H1 (cell line): ENCODE results near the gene RCBTB1. TPM values are rescaled to one million over a fixed set of nuclear protein-coding genes. Genes with fewer than 3 reads are reported as not detected.

ENCODE experiments used
- CTCF ChIA-PET: fragments of 300-600 bp; sonication (Branson Sonifier 250); formaldehyde crosslinking; loops from one replicate; lab custom pipeline; 2021; ENCODE audit not compliant: partially characterized antibody; lab: Charles Lee
- POLR2A ChIA-PET: fragments of 300-600 bp; sonication (Branson Sonifier 250); formaldehyde crosslinking; loops from one replicate; lab custom pipeline; 2021; ENCODE audit warnings: inconsistent platforms; ENCODE audit not compliant: partially characterized antibody; lab: Charles Lee
- DNase-seq, 2 experiments: peaks; one replicate each; pipeline versions ENCODE4 v3.0.0 to v3.0.0-alpha.2; 2010 to 2022; ENCODE audit warnings: low spot score in 2 of 2, low read depth in 1 of 2, mixed read lengths in 1 of 2
- FAIRE-seq: peaks from 2 replicates; lab custom pipeline; 2011; peaks lifted over from hg19 to GRCh38; lab: Jason Lieb, UNC
- H2AFZ ChIP-seq: 2 replicates; pipeline ENCODE4 v1.8.1; 2012; ENCODE audit warnings: low read length, inconsistent platforms
- H2AK5ac ChIP-seq: 2 replicates; pipeline ENCODE4 v1.6.1; 2013; ENCODE audit warnings: low read depth, low read length
- H2BK120ac ChIP-seq: replicated peaks from 2 replicates; pipeline ENCODE3; 2013; ENCODE audit warnings: low read depth, low read length, inconsistent platforms
- H2BK12ac ChIP-seq: 2 replicates; pipeline ENCODE4 v1.6.1; 2013; ENCODE audit warnings: low read depth, low read length
- H2BK15ac ChIP-seq: 2 replicates; pipeline ENCODE4 v1.6.1; 2013; ENCODE audit warnings: low read length
- H2BK20ac ChIP-seq: 2 replicates; pipeline ENCODE4 v1.6.1; 2013; ENCODE audit warnings: low read length
- H2BK5ac ChIP-seq: 2 replicates; pipeline ENCODE4 v1.6.1; 2013; ENCODE audit warnings: low read depth, low read length
- H3K14ac ChIP-seq: 2 replicates; pipeline ENCODE4 v1.6.1; 2013; ENCODE audit warnings: inconsistent platforms; ENCODE audit not compliant: insufficient read length
- H3K18ac ChIP-seq: 2 replicates; pipeline ENCODE4 v1.6.1; 2013; ENCODE audit warnings: low read length; ENCODE audit errors: extremely low read depth
- H3K23ac ChIP-seq: 2 replicates; pipeline ENCODE4 v1.6.1; 2013; ENCODE audit warnings: inconsistent platforms; ENCODE audit not compliant: insufficient read length
- H3K23me2 ChIP-seq: 2 replicates; pipeline ENCODE4 v1.6.1; 2013; ENCODE audit warnings: low read depth, low read length
- H3K27ac ChIP-seq: 2 replicates; pipeline ENCODE4 v1.6.1; 2011; ENCODE audit warnings: low read depth, low read length, inconsistent platforms
- H3K27me3 ChIP-seq, 4 experiments: replicated peaks in 1 of 4; 1 replicate in 1 of 4; 2 replicates in 3 of 4; pipeline versions ENCODE4 v1.6.1 to v1.8.1; 2011 to 2013; ENCODE audit warnings: low read length in 3 of 4, mild to moderate bottlenecking in 3 of 4, inconsistent platforms in 2 of 4, mixed read lengths in 2 of 4, moderate library complexity in 1 of 4; ENCODE audit not compliant: control insufficient read depth in 3 of 4, insufficient read depth in 3 of 4; ENCODE audit errors: extremely low read depth in 1 of 4
- H3K36me3 ChIP-seq, 4 experiments: 2 replicates each; pipeline versions ENCODE4 v1.6.1 to v1.8.1; 2011 to 2013; ENCODE audit warnings: mild to moderate bottlenecking in 4 of 4, low read length in 3 of 4, moderate library complexity in 2 of 4, control low read depth in 1 of 4, inconsistent platforms in 1 of 4; ENCODE audit not compliant: insufficient read depth in 4 of 4, control insufficient read depth in 2 of 4
- H3K4ac ChIP-seq: replicated peaks from 2 replicates; pipeline ENCODE3; 2013; ENCODE audit warnings: low read length, low read depth, mixed read lengths, inconsistent platforms; ENCODE audit not compliant: insufficient read length
- H3K4me1 ChIP-seq, 4 experiments: replicated peaks in 1 of 4; 1 replicate in 1 of 4; 2 replicates in 3 of 4; pipeline versions ENCODE4 v1.6.1 to v1.8.1; 2011 to 2013; ENCODE audit warnings: low read length in 3 of 4, inconsistent platforms in 2 of 4, mixed read lengths in 1 of 4; ENCODE audit not compliant: insufficient read depth in 4 of 4, control insufficient read depth in 3 of 4
- H3K4me2 ChIP-seq, 2 experiments: 2 replicates each; pipeline versions ENCODE4 v1.6.1 to v1.8.1; 2011 to 2013; ENCODE audit warnings: low read depth in 2 of 2, low read length in 2 of 2, control low read depth in 1 of 2, inconsistent platforms in 1 of 2, mild to moderate bottlenecking in 1 of 2; ENCODE audit not compliant: insufficient read depth in 1 of 2
- H3K4me3 ChIP-seq, 4 experiments: fragments of 200-600, 300-600 bp in 1 of 4; sonication (generic), shearing (Covaris generic), sonication (Bioruptor Twin) in 1 of 4; 2 replicates each; pipeline versions ENCODE4 v1.5.1 to v1.8.1; 2011 to 2016; ENCODE audit warnings: low read length in 4 of 4, low read depth in 3 of 4, control low read depth in 2 of 4, inconsistent platforms in 2 of 4, mild to moderate bottlenecking in 2 of 4, mixed read lengths in 1 of 4, moderate library complexity in 1 of 4; ENCODE audit not compliant: insufficient read depth in 2 of 4; ENCODE audit errors: extremely low read depth in 1 of 4
- H3K56ac ChIP-seq: replicated peaks from 2 replicates; pipeline ENCODE3; 2013; ENCODE audit warnings: low read depth, mild to moderate bottlenecking, mixed read lengths, low read length, inconsistent platforms; ENCODE audit not compliant: insufficient read length
- H3K79me1 ChIP-seq: 2 replicates; pipeline ENCODE4 v1.6.1; 2013; ENCODE audit warnings: low read depth, low read length, control low read depth
- H3K79me2 ChIP-seq, 2 experiments: 2 replicates each; pipeline versions ENCODE4 v1.6.1 to v1.8.1; 2012 to 2013; ENCODE audit warnings: low read length in 2 of 2, mild to moderate bottlenecking in 2 of 2, inconsistent platforms in 1 of 2; ENCODE audit not compliant: insufficient read depth in 2 of 2, control insufficient read depth in 1 of 2
- H3K9ac ChIP-seq, 4 experiments: replicated peaks in 1 of 4; 1 replicate in 1 of 4; 2 replicates in 3 of 4; pipeline versions ENCODE4 v1.6.1 to v1.8.1; 2011 to 2013; ENCODE audit warnings: low read depth in 3 of 4, low read length in 3 of 4, control low read depth in 2 of 4, mild to moderate bottlenecking in 2 of 4, moderate library complexity in 2 of 4, inconsistent platforms in 1 of 4; ENCODE audit errors: extremely low read depth in 1 of 4
- H3K9me3 ChIP-seq, 2 experiments: 2 replicates each; pipeline versions ENCODE4 v1.6.1 to v1.8.1; 2012 to 2013; ENCODE audit warnings: mild to moderate bottlenecking in 2 of 2, moderate library complexity in 2 of 2, control low read depth in 1 of 2, inconsistent platforms in 1 of 2, low read depth in 1 of 2, low read length in 1 of 2, mixed read lengths in 1 of 2; ENCODE audit not compliant: insufficient read depth in 2 of 2
- H4K20me1 ChIP-seq, 2 experiments: replicated peaks in 1 of 2; 2 replicates each; pipeline versions ENCODE3 to v1.8.1; 2011 to 2013; ENCODE audit warnings: inconsistent platforms in 2 of 2, low read length in 2 of 2, mild to moderate bottlenecking in 1 of 2; ENCODE audit not compliant: insufficient read depth in 2 of 2, control insufficient read depth in 1 of 2
- H4K5ac ChIP-seq: 2 replicates; pipeline ENCODE4 v1.6.1; 2013; ENCODE audit warnings: low read length, low read depth, mixed read lengths, inconsistent platforms; ENCODE audit not compliant: insufficient read length
- H4K8ac ChIP-seq: 2 replicates; pipeline ENCODE4 v1.8.0; 2013; ENCODE audit warnings: mild to moderate bottlenecking, moderate library complexity, low read length, inconsistent platforms; ENCODE audit not compliant: insufficient read depth; ENCODE audit errors: extremely low read depth
- H4K91ac ChIP-seq: replicated peaks from 2 replicates; pipeline ENCODE3; 2013; ENCODE audit warnings: low read length, mixed read lengths, inconsistent platforms; ENCODE audit not compliant: insufficient read length
- BRCA1 ChIP-seq: IDR thresholded peaks from 2 replicates; pipeline ENCODE4 v1.6.1; 2012; ENCODE audit warnings: low read depth, low read length, improper control_type of control experiment
- CBX8 ChIP-seq: fragments of 300-800, 300-1000 bp; sonication (generic); IDR thresholded peaks from 2 replicates; pipeline ENCODE4 v1.7.1; 2016; ENCODE audit warnings: low read depth, low read length, borderline replicate concordance
- EGR1 ChIP-seq: IDR thresholded peaks from 2 replicates; pipeline ENCODE4 v1.6.1; 2011; ENCODE audit warnings: low read depth, low read length, borderline replicate concordance
- GTF2F1 ChIP-seq: IDR thresholded peaks from 2 replicates; pipeline ENCODE4 v1.6.1; 2012; ENCODE audit warnings: low read depth, low read length, improper control_type of control experiment, borderline replicate concordance
- HDAC6 ChIP-seq: IDR thresholded peaks from one replicate; pipeline ENCODE4 v1.7.1; 2012; ENCODE audit warnings: low read depth, mild to moderate bottlenecking, inconsistent platforms, low read length, moderate library complexity
- KDM1A ChIP-seq: fragments of 200-600, 300-600 bp; sonication (generic); IDR thresholded peaks from 2 replicates; pipeline ENCODE4 v1.7.1; 2016; ENCODE audit warnings: mild to moderate bottlenecking, low read length, borderline replicate concordance
- RNF2 ChIP-seq: fragments of 200-900, 300-1000 bp; sonication (generic); IDR thresholded peaks from 2 replicates; pipeline ENCODE4 v1.7.1; 2016; ENCODE audit warnings: borderline replicate concordance, low read depth, mild to moderate bottlenecking, antibody characterized with exemption, low read length; ENCODE audit not compliant: poor library complexity, severe bottlenecking; ENCODE audit errors: missing control alignments
- SP1 ChIP-seq: IDR thresholded peaks from 2 replicates; pipeline ENCODE4 v1.6.1; 2011; ENCODE audit warnings: low read depth, low read length
- SRF ChIP-seq: IDR thresholded peaks from 2 replicates; pipeline ENCODE4 v1.6.1; 2011; ENCODE audit warnings: mild to moderate bottlenecking, low read depth, low read length, moderate library complexity
- WGBS, 2 experiments: shearing (Covaris generic) in 1 of 2; methylation state at CpG; one replicate each; pipeline versions ENCODE4 v1.1.6 to v1.1.7; 2013 to 2015; ENCODE audit warnings: low lambda C conversion rate in 2 of 2, mixed read lengths in 2 of 2, inconsistent platforms in 1 of 2, low coverage in 1 of 2, missing lambda C conversion rate in 1 of 2; ENCODE audit not compliant: insufficient replicate concordance in 2 of 2, insufficient coverage in 1 of 2, insufficient read length in 1 of 2; ENCODE audit errors: extremely low coverage in 1 of 2, missing lambda C conversion rate in 1 of 2; 5-methylcytosine and 5-hydroxymethylcytosine counted together
- polyA plus RNA-seq, 7 experiments: library from polyadenylated mRNA; depleted of rRNA in 3 of 7; stranded (reverse) in 5 of 7; unstranded in 2 of 7; fragments of >200 nt in 5 of 7; fragments of 200-250 nt in 2 of 7; gene quantifications; 1 replicate in 5 of 7; 2 replicates in 1 of 7; 4 replicates in 1 of 7; pipeline versions ENCODE4 v1.2.1 to v1.2.3, GENCODE V29; 2011 to 2013; ENCODE audit warnings: missing spikeins in 2 of 7, mixed read lengths in 2 of 7
- total RNA-seq: library from RNA; stranded (reverse); fragmentation: NEBNext Ultra II Directional; extraction: Animal tissue kit (Norgen Biotek cat#: 25700); gene quantifications from 2 replicates; pipeline ENCODE4 v1.2.1, GENCODE V29; 2021
- TF ChIP-seq, protein P1 (sequence below), 3 experiments: IDR thresholded peaks; 1 replicate in 2 of 3; 2 replicates in 1 of 3; pipeline versions ENCODE4 v1.5.1 to v1.6.1; 2011; ENCODE audit warnings: low read length in 3 of 3, mild to moderate bottlenecking in 3 of 3, inconsistent platforms in 2 of 3, low read depth in 1 of 3, moderate library complexity in 1 of 3; ENCODE audit not compliant: insufficient read depth in 1 of 3; ENCODE audit errors: control extremely low read depth in 1 of 3
- TF ChIP-seq, protein P2 (sequence below): IDR thresholded peaks from 2 replicates; pipeline ENCODE4 v1.6.1; 2011; ENCODE audit warnings: low read depth, mild to moderate bottlenecking, low read length; ENCODE audit not compliant: insufficient read depth

RCBTB1 gene
- total and polyA plus RNA-seq, 2 of the 8 experiments (the other 6 are each of a cell fraction or from before 2014, with no cell fraction given) = 13.7 to 29.8 TPM

DNA sequence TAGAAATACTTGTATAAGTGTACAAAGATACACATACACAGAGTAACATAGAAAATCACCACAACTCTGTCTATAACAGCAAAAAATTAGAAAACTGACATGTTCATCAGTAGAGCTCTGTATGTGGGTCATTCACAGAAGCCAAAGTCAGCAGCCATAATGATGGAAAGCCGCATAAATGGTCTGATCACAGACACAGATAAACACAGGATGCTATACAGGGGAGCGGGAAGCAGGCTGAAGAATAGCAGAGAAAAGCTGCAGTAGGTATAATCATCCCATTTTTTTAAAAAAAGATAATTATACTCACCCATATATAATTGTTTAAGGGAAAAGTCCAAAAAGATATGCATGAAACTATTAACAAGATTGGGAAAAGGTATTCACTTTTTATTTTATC is 31.5 kb downstream of the RCBTB1 start:
- Histone ChIP-seq H2AFZ (no peak overlapping the region), H2BK5ac (no peak overlapping the region), H4K8ac (no peak overlapping the region), H2AK5ac (no peak overlapping the region), H3K23ac (no peak overlapping the region), H4K5ac (no peak overlapping the region), H3K23me2 (no peaks in the 10 kb centered on the region), H3K9me3 (no peaks in the 10 kb centered on the region), H3K56ac (no peak overlapping the region), H3K4me1 (no peaks in the 10 kb centered on the region), H2BK15ac (no peak overlapping the region), H3K4me3 (no peak overlapping the region), H3K27me3 (no peaks in the 10 kb centered on the region), H3K79me2 (no peaks in the 10 kb centered on the region), H3K18ac (no peak overlapping the region), H3K4me2 (no peak overlapping the region), H3K14ac (no peak overlapping the region), H3K9ac (no peak overlapping the region), H2BK120ac (no peak overlapping the region), H3K79me1 (no peaks in the 10 kb centered on the region), H3K4ac (no peak overlapping the region), H3K27ac (no peak overlapping the region), H4K20me1 (peaks cover 0 to 3% of the 10 kb centered on the region in 2 experiments), H3K36me3 (peaks cover 2 to 28% (median 16%) of the 10 kb centered on the region in 4 experiments; a peak in 7 of 8 replicates), H2BK12ac (no peak overlapping the region), H4K91ac (no peak overlapping the region), H2BK20ac (no peak overlapping the region)
- POLR2A ChIA-PET = no interaction called here
- FAIRE-seq = no peak
- DNase-seq = no peak
- CTCF ChIA-PET = interaction anchor here (0.6 to 1.6 kb wide), 5 partner anchors 11 to 262 kb away, joined by 3 to 4 read pairs (median 3); no protein-coding TSS in a partner anchor
- WGBS, 2 experiments = 91% methylated on average over 2 of the region's 2 CpGs; no CpG with 5 or more reads in 1 of the 2 experiments
- no peak for TF ChIP-seq SP1
- no peak for TF ChIP-seq RNF2
- TF ChIP-seq KDM1A = no peak
- TF ChIP-seq HDAC6 = no peak
- TF ChIP-seq SRF = no peak
- no peak for TF ChIP-seq BRCA1
- TF ChIP-seq, protein P1, sequence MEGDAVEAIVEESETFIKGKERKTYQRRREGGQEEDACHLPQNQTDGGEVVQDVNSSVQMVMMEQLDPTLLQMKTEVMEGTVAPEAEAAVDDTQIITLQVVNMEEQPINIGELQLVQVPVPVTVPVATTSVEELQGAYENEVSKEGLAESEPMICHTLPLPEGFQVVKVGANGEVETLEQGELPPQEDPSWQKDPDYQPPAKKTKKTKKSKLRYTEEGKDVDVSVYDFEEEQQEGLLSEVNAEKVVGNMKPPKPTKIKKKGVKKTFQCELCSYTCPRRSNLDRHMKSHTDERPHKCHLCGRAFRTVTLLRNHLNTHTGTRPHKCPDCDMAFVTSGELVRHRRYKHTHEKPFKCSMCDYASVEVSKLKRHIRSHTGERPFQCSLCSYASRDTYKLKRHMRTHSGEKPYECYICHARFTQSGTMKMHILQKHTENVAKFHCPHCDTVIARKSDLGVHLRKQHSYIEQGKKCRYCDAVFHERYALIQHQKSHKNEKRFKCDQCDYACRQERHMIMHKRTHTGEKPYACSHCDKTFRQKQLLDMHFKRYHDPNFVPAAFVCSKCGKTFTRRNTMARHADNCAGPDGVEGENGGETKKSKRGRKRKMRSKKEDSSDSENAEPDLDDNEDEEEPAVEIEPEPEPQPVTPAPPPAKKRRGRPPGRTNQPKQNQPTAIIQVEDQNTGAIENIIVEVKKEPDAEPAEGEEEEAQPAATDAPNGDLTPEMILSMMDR (IDR thresholded peaks at IDR 0.05; ENCODE audit: control extremely low read depth in 1 of 3, insufficient read depth in 1 of 3, low read depth in 1 of 3, low read length in 3 of 3) = no peak
- no peak for TF ChIP-seq GTF2F1
- TF ChIP-seq, protein P2, sequence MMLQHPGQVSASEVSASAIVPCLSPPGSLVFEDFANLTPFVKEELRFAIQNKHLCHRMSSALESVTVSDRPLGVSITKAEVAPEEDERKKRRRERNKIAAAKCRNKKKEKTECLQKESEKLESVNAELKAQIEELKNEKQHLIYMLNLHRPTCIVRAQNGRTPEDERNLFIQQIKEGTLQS = no peak
- no peak for TF ChIP-seq CBX8
- TF ChIP-seq EGR1 = no peak
